ENCODE results near the gene NIPA2.

Gene NIPA2

GRCh38 chr15:22845289-22845900, 6.9 kb downstream of the NIPA2 start:
- Histone ChIP-seq H3K79me2 (peaks cover 10% of the 10 kb centered on the region), H3K9ac (no peak overlapping the region), H3K27me3 (ENCODE audit: control insufficient read depth, insufficient read depth, low read length) (no peaks in the 10 kb centered on the region), H3K4me2 (ENCODE audit: low read length) (no peak overlapping the region), H3K9me3 (ENCODE audit: control insufficient read depth, low read length) (no peaks in the 10 kb centered on the region), H3K36me3 (ENCODE audit: control insufficient read depth, insufficient read depth, low read length) (no peaks in the 10 kb centered on the region), H3K4me1 (no peaks in the 10 kb centered on the region), H3K4me3 (ENCODE audit: low read depth, low read length) (no peak overlapping the region), H3K27ac (no peak overlapping the region), H2AFZ (no peak overlapping the region)
- TF ChIP-seq, protein P1, sequence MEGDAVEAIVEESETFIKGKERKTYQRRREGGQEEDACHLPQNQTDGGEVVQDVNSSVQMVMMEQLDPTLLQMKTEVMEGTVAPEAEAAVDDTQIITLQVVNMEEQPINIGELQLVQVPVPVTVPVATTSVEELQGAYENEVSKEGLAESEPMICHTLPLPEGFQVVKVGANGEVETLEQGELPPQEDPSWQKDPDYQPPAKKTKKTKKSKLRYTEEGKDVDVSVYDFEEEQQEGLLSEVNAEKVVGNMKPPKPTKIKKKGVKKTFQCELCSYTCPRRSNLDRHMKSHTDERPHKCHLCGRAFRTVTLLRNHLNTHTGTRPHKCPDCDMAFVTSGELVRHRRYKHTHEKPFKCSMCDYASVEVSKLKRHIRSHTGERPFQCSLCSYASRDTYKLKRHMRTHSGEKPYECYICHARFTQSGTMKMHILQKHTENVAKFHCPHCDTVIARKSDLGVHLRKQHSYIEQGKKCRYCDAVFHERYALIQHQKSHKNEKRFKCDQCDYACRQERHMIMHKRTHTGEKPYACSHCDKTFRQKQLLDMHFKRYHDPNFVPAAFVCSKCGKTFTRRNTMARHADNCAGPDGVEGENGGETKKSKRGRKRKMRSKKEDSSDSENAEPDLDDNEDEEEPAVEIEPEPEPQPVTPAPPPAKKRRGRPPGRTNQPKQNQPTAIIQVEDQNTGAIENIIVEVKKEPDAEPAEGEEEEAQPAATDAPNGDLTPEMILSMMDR (IDR thresholded peaks at IDR 0.05) = no peak

DNA sequence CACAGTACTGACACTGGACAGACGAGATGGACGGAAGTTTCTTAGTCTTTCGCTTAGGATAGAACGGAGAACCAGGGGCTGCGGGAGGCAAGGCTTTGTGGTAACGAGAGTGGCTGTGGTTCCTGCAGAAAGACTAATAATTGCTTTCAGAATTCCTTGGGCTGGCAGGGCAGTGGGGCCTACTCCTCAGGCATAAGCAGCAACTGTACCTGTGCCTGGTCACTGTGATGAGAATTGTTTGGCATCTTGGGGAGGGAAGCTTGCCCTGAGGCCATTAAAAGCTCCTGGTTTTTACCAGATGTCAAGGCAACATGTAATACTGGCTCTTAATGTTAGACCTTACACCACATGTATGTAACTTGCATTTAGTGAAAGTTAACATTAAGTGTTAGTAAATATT, 7.6 kb downstream of the NIPA2 start:
- Histone ChIP-seq H3K9me3 (ENCODE audit: control insufficient read depth, low read length) (no peaks in the 10 kb centered on the region), H3K4me2 (ENCODE audit: low read length) (no peak overlapping the region), H3K79me2 (peaks cover 10% of the 10 kb centered on the region)

DNA sequence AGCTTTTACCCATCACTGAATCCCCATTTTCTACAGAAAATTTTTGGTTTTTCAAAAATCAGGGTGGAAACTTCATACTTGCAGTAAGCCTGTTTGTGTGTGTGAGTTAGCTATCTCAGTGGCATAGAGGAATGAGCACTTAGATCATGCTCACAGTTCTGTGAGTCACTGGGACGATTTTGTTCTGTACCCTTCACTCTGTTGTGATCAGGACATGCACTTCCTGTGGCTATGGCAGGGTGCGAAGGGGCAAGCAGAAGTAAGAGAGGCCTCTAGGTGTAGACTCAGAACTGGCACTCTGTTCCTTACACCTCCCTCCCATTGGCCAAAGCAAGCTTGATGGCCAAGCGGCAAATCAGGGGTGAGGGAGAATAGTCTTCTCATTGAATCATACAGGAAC, 11.6 kb downstream of the NIPA2 start:
- Histone ChIP-seq H3K9ac (no peak overlapping the region), H3K4me2 (ENCODE audit: low read length) (no peak overlapping the region), H3K27ac (no peak overlapping the region), H3K9me3 (ENCODE audit: control insufficient read depth, low read length) (no peaks in the 10 kb centered on the region), H2AFZ (no peak overlapping the region), H3K4me3 (ENCODE audit: low read depth, low read length) (no peak overlapping the region), H3K4me1 (no peaks in the 10 kb centered on the region), H3K27me3 (ENCODE audit: control insufficient read depth, insufficient read depth, low read length) (no peaks in the 10 kb centered on the region), H3K79me2 (no peaks in the 10 kb centered on the region), H3K36me3 (ENCODE audit: control insufficient read depth, insufficient read depth, low read length) (no peaks in the 10 kb centered on the region)
- TF ChIP-seq, protein P1 (IDR thresholded peaks at IDR 0.05) = no peak

More for the DNA sequence above, 7.6 kb downstream of the NIPA2 start:
- Histone ChIP-seq H3K4me1 (no peaks in the 10 kb centered on the region), H2AFZ (no peak overlapping the region), H3K27ac (no peak overlapping the region), H3K27me3 (ENCODE audit: control insufficient read depth, insufficient read depth, low read length) (no peaks in the 10 kb centered on the region), H3K36me3 (ENCODE audit: control insufficient read depth, insufficient read depth, low read length) (no peaks in the 10 kb centered on the region), H3K9ac (no peak overlapping the region), H3K4me3 (ENCODE audit: low read depth, low read length) (no peak overlapping the region)
- TF ChIP-seq, protein P1 (IDR thresholded peaks at IDR 0.05) = no peak

- H3K9me3 ChIP-seq (ENCODE audit: control insufficient read depth, low read length) = no peaks in the 10 kb centered on the region
- no peak overlapping the region for H3K9ac ChIP-seq
- H3K79me2 ChIP-seq = no peaks in the 10 kb centered on the region
- TF ChIP-seq, protein P1 (IDR thresholded peaks at IDR 0.05) = no peak
- no peak overlapping the region for H3K27ac ChIP-seq
- H3K4me3 ChIP-seq (ENCODE audit: low read depth, low read length) = no peak overlapping the region
- no peak overlapping the region for H2AFZ ChIP-seq
- no peaks in the 10 kb centered on the region for H3K36me3 ChIP-seq (ENCODE audit: control insufficient read depth, insufficient read depth, low read length)
- H3K4me1 ChIP-seq = no peaks in the 10 kb centered on the region
- H3K4me2 ChIP-seq (ENCODE audit: low read length) = no peak overlapping the region
- no peaks in the 10 kb centered on the region for H3K27me3 ChIP-seq (ENCODE audit: control insufficient read depth, insufficient read depth, low read length)
These were observed 13.0 kb downstream of the NIPA2 start for GRCh38 chr15:22851513-22851912.

- TF ChIP-seq, protein P1 (IDR thresholded peaks at IDR 0.05) = no peak
These were observed 17.3 kb downstream of the NIPA2 start for GRCh38 chr15:22855791-22856190.

More at GRCh38 chr15:22855791-22856190, 17.3 kb downstream of the NIPA2 start:
- Histone ChIP-seq H3K9me3 (ENCODE audit: control insufficient read depth, low read length) (no peaks in the 10 kb centered on the region), H3K27me3 (ENCODE audit: control insufficient read depth, insufficient read depth, low read length) (no peaks in the 10 kb centered on the region), H3K79me2 (no peaks in the 10 kb centered on the region), H3K36me3 (ENCODE audit: control insufficient read depth, insufficient read depth, low read length) (no peaks in the 10 kb centered on the region), H3K4me1 (no peaks in the 10 kb centered on the region), H2AFZ (no peak overlapping the region), H3K4me2 (ENCODE audit: low read length) (no peak overlapping the region), H3K9ac (no peak overlapping the region), H3K27ac (no peak overlapping the region), H3K4me3 (ENCODE audit: low read depth, low read length) (no peak overlapping the region)
